GM23338 (cell line): ENCODE measurements around the gene ADAD2. TPM values are rescaled to one million over a fixed set of nuclear protein-coding genes. Genes with fewer than 3 reads are reported as not detected.

ENCODE experiments used
- ATAC-seq: fragments of 200-7000 bp; cut with Tn5 transposase; 3 replicates; pipeline ENCODE4 v1.9.1; 2020
- DNase-seq: peaks from one replicate; pipeline ENCODE4 v3.0.0-alpha.2; 2015; ENCODE audit warnings: low spot score
- H2AFZ ChIP-seq: fragments of 200-600 bp; sonication (generic); 2 replicates; pipeline ENCODE4 v1.8.0; 2016; ENCODE audit warnings: antibody characterized with exemption, mild to moderate bottlenecking, moderate library complexity
- H3F3A ChIP-seq: fragments of 200-600 bp; sonication (generic); replicated peaks from 2 replicates; pipeline ENCODE4 v1.8.0; 2017; ENCODE audit warnings: antibody characterized with exemption, mixed run types, low read depth
- H3K27ac ChIP-seq: fragments of 200-600 bp; sonication (generic); 2 replicates; pipeline ENCODE4 v1.6.1; 2016; ENCODE audit warnings: low read depth
- H3K27me3 ChIP-seq: fragments of 200-600 bp; sonication (generic); 2 replicates; pipeline ENCODE4 v1.8.0; 2016; ENCODE audit warnings: mild to moderate bottlenecking, mixed run types, moderate library complexity; ENCODE audit not compliant: insufficient read depth
- H3K36me3 ChIP-seq: fragments of 200-600 bp; sonication (generic); 2 replicates; pipeline ENCODE4 v1.8.0; 2016; ENCODE audit warnings: mild to moderate bottlenecking; ENCODE audit not compliant: insufficient read depth
- H3K4me1 ChIP-seq: fragments of 200-600 bp; sonication (generic); 2 replicates; pipeline ENCODE4 v1.8.0; 2016; ENCODE audit warnings: mild to moderate bottlenecking, moderate library complexity; ENCODE audit not compliant: insufficient read depth
- H3K4me2 ChIP-seq: fragments of 200-600 bp; sonication (generic); 2 replicates; pipeline ENCODE4 v1.7.1; 2017; ENCODE audit warnings: mixed run types
- H3K4me3 ChIP-seq: fragments of 200-600 bp; sonication (generic); 2 replicates; pipeline ENCODE4 v1.6.1; 2016; ENCODE audit warnings: mixed run types
- H3K79me2 ChIP-seq: fragments of 200-600 bp; sonication (generic); replicated peaks from 2 replicates; pipeline ENCODE4 v1.8.0; 2017; ENCODE audit warnings: mild to moderate bottlenecking; ENCODE audit not compliant: insufficient read depth
- H3K9me2 ChIP-seq: fragments of 200-600 bp; sonication (generic); 2 replicates; pipeline ENCODE4 v1.8.0; 2017; ENCODE audit not compliant: insufficient read depth
- H4K20me1 ChIP-seq: fragments of 200-600 bp; sonication (generic); replicated peaks from 2 replicates; pipeline ENCODE4 v1.8.0; 2017; ENCODE audit warnings: mild to moderate bottlenecking; ENCODE audit not compliant: insufficient read depth
- H3K27ac Mint-ChIP-seq: 2 replicates; pipeline ENCODE4 v1.8.0; 2020; ENCODE audit warnings: inconsistent platforms, mild to moderate bottlenecking, moderate library complexity, mixed read lengths
- H3K27me3 Mint-ChIP-seq: 3 replicates; pipeline ENCODE4 v1.8.0; 2022; ENCODE audit warnings: low read depth, mild to moderate bottlenecking, moderate library complexity, mixed read lengths, inconsistent platforms; ENCODE audit not compliant: insufficient read depth, poor library complexity
- H3K36me3 Mint-ChIP-seq: 3 replicates; pipeline ENCODE4 v1.8.0; 2021; ENCODE audit warnings: low read depth, mild to moderate bottlenecking, inconsistent platforms, moderate library complexity, mixed read lengths
- H3K4me1 Mint-ChIP-seq: 3 replicates; pipeline ENCODE4 v1.8.0; 2020; ENCODE audit warnings: mild to moderate bottlenecking, inconsistent platforms, mixed read lengths
- H3K4me3 Mint-ChIP-seq: 3 replicates; pipeline ENCODE4 v1.8.0; 2021; ENCODE audit warnings: moderate library complexity, mild to moderate bottlenecking, inconsistent platforms, mixed read lengths
- H3K9me3 Mint-ChIP-seq: 3 replicates; pipeline ENCODE4 v1.8.0; 2020; ENCODE audit warnings: moderate library complexity, mild to moderate bottlenecking, inconsistent platforms, mixed read lengths
- CREB1 ChIP-seq: fragments of 250-450 bp; sonication (Bioruptor Pico); IDR thresholded peaks from 2 replicates; pipeline ENCODE4 v1.5.0; 2020; ENCODE audit warnings: low read depth, mild to moderate bottlenecking, moderate library complexity
- CTCF ChIP-seq, 2 experiments: fragments of 200-600 bp in 1 of 2; sonication (generic) in 1 of 2; conservative IDR thresholded peaks; 2 replicates each; pipeline versions ENCODE4 v1.5.1 to v1.6.1; 2016 to 2017; ENCODE audit warnings: antibody characterized with exemption in 2 of 2, low read depth in 2 of 2, mild to moderate bottlenecking in 2 of 2, moderate library complexity in 1 of 2
- ETS1 ChIP-seq: IDR thresholded peaks from 2 replicates; pipeline ENCODE4 v1.6.1; 2016; ENCODE audit warnings: antibody characterized with exemption
- EZH2 ChIP-seq: fragments of 200-600 bp; sonication (generic); IDR thresholded peaks from one replicate; pipeline ENCODE4 v1.8.0; 2017; ENCODE audit warnings: antibody characterized with exemption, mild to moderate bottlenecking, low read depth; ENCODE audit not compliant: unreplicated experiment
- EZH2phosphoT487 ChIP-seq: fragments of 200-600 bp; sonication (generic); IDR thresholded peaks from one replicate; pipeline ENCODE4 v1.8.1; 2018; ENCODE audit warnings: antibody characterized with exemption; ENCODE audit not compliant: unreplicated experiment
- JUNB ChIP-seq: IDR thresholded peaks from one replicate; pipeline ENCODE4 v1.6.1; 2016; ENCODE audit warnings: antibody characterized with exemption; ENCODE audit not compliant: unreplicated experiment
- NANOG ChIP-seq: IDR thresholded peaks from 2 replicates; pipeline ENCODE4 v1.6.1; 2016; ENCODE audit warnings: antibody characterized with exemption, borderline replicate concordance
- POLR2AphosphoS5 ChIP-seq: IDR thresholded peaks from 2 replicates; pipeline ENCODE4 v1.6.1; 2016; ENCODE audit warnings: antibody characterized with exemption, low read depth
- REST ChIP-seq: IDR thresholded peaks from one replicate; pipeline ENCODE4 v1.6.1; 2018; ENCODE audit warnings: antibody characterized with exemption; ENCODE audit not compliant: unreplicated experiment
- ZNF114 ChIP-seq: fragments of 250-450 bp; sonication (Bioruptor Pico); IDR thresholded peaks from 2 replicates; pipeline ENCODE4 v1.5.0; 2020; ENCODE audit warnings: mild to moderate bottlenecking, moderate library complexity
- ZNF331 ChIP-seq: fragments of 250-450 bp; sonication (Bioruptor Pico); IDR thresholded peaks from 2 replicates; pipeline ENCODE4 v1.5.0; 2020; ENCODE audit warnings: low read depth, mild to moderate bottlenecking, moderate library complexity
- polyA plus RNA-seq: library from polyadenylated mRNA; unstranded; fragments of >200 nt; fragmentation: Nextera tagmentation; extraction: Ambion mirVana; gene quantifications from 2 replicates; pipeline ENCODE4 v1.2.1, GENCODE V29; 2016
- total RNA-seq: library from RNA; depleted of rRNA; stranded (reverse); fragments of >200 nt; shearing (Covaris generic); gene quantifications from 2 replicates; pipeline ENCODE4 v1.2.3, GENCODE V29; 2014

The ADAD2 gene
- total and polyA plus RNA-seq, 2 experiments from 2014 or later, result 1.6 to 4.5 TPM

- Mint-ChIP-seq H3K4me1 (peaks cover 2% of the 10 kb centered on the region; the same call in 1 of the 3 replicates), H3K27me3 (peaks cover 3% of the 10 kb centered on the region), H3K27ac (no peak overlapping the region), H3K36me3 (no peaks in the 10 kb centered on the region; the same call in 2 of the 3 replicates), H3K4me3 (no peak overlapping the region), H3K9me3 (0 out of 3 replicates have a peak, but pooled peaks cover 2% of the 10 kb centered on the region)
- no peak overlapping the region for H2AFZ ChIP-seq
- no peak overlapping the region for H3K4me2 ChIP-seq
- peaks cover 8% of the 10 kb centered on the region for H3K4me1 ChIP-seq
- ATAC-seq (no peak), DNase-seq (no peak)
- H3K36me3 ChIP-seq, result no peaks in the 10 kb centered on the region
- H3K9me2 ChIP-seq, result no peaks in the 10 kb centered on the region
- H4K20me1 ChIP-seq, result no peaks in the 10 kb centered on the region
- no peaks in the 10 kb centered on the region for H3F3A ChIP-seq
- TF ChIP-seq EZH2, result no peak
- no peak for TF ChIP-seq CREB1 (CRISPR knock-in tag)
- no peak for TF ChIP-seq ZNF114 (CRISPR knock-in tag)
- no peak for TF ChIP-seq JUNB
- TF ChIP-seq ZNF331 (CRISPR knock-in tag), result no peak
- TF ChIP-seq REST, result no peak
- no peak for TF ChIP-seq POLR2AphosphoS5
- no peak for TF ChIP-seq ETS1
- no peak overlapping the region for H3K27ac ChIP-seq
- H3K4me3 ChIP-seq, result no peak overlapping the region
- no peaks in the 10 kb centered on the region for H3K27me3 ChIP-seq
- no peaks in the 10 kb centered on the region for H3K79me2 ChIP-seq
Observed at GRCh38 chr16:84165746-84166145, 25.2 kb upstream of the ADAD2 start.

GRCh38 chr16:84166796-84167695, 23.9 kb upstream of the ADAD2 start:
- no peak overlapping the region for H3K27ac Mint-ChIP-seq
- 0 out of 3 replicates have a peak, but pooled peaks cover 2% of the 10 kb centered on the region for H3K9me3 Mint-ChIP-seq
- H3F3A ChIP-seq, result no peaks in the 10 kb centered on the region
- no peak overlapping the region for H3K27ac ChIP-seq
- H3K4me1 Mint-ChIP-seq, result peaks cover 2% of the 10 kb centered on the region; the same call in 1 of the 3 replicates
- H3K4me2 ChIP-seq, result no peak overlapping the region
- H3K9me2 ChIP-seq, result no peaks in the 10 kb centered on the region
- H3K36me3 Mint-ChIP-seq, result no peaks in the 10 kb centered on the region; the same call in 2 of the 3 replicates
- H3K27me3 Mint-ChIP-seq, result peaks cover 5% of the 10 kb centered on the region
- H2AFZ ChIP-seq, result peak overlapping the region; percentile 99
- DNase-seq (peak; percentile 47), ATAC-seq (peak; percentile 85)
- no peaks in the 10 kb centered on the region for H4K20me1 ChIP-seq
- H3K4me1 ChIP-seq, result peaks cover 8% of the 10 kb centered on the region
- peak overlapping the region; percentile 11; the same call in 1 of the 2 replicates for H3K4me3 ChIP-seq
- no peaks in the 10 kb centered on the region for H3K79me2 ChIP-seq
- no peaks in the 10 kb centered on the region for H3K27me3 ChIP-seq
- H3K4me3 Mint-ChIP-seq, result no peak overlapping the region
- H3K36me3 ChIP-seq, result no peaks in the 10 kb centered on the region
- TF ChIP-seq NANOG (no peak), CTCF (conservative IDR thresholded peaks at IDR 0.05; ENCODE audit: low read depth in 2 of 2) (no peak), ZNF114 (CRISPR knock-in tag) (no peak), JUNB (no peak), REST (no peak), EZH2phosphoT487 (no peak), CREB1 (CRISPR knock-in tag) (no peak)
